HG02610 (cell line): ENCODE results near the gene ASCC3.
A peak's percentile ranks its signal among the peaks of the same experiment; 100 is the strongest.

Source experiments
- ATAC-seq: cut with Tn5 transposase; IDR thresholded peaks from one replicate; pipeline ENCODE4 v1.9.1; 2021; ENCODE audit warnings: mild to moderate bottlenecking, moderate library complexity; ENCODE audit not compliant: unreplicated experiment

The ASCC3 gene

GRCh38 chr6:100730001-100730980 lies 150.8 kb downstream of the ASCC3 start:
- no peak for ATAC-seq

GRCh38 chr6:100726666-100727065 lies 154.5 kb downstream of the ASCC3 start:
- no peak for ATAC-seq

- ATAC-seq = no peak
Observed at GRCh38 chr6:100724696-100725095, 156.4 kb downstream of the ASCC3 start.

GRCh38 chr6:100724222-100724621 lies 156.9 kb downstream of the ASCC3 start:
- ATAC-seq = no peak

GRCh38 chr6:100721256-100721655 lies 159.9 kb downstream of the ASCC3 start:
- ATAC-seq = no peak

GRCh38 chr6:100719883-100720682 lies 161.0 kb downstream of the ASCC3 start:
- peak; percentile 61 for ATAC-seq

GRCh38 chr6:100712997-100713396 lies 168.1 kb downstream of the ASCC3 start:
- no peak for ATAC-seq

- ATAC-seq = no peak
Observed at GRCh38 chr6:100706491-100706890, 174.6 kb downstream of the ASCC3 start.

GRCh38 chr6:100704961-100705360 lies 176.2 kb downstream of the ASCC3 start:
- ATAC-seq = no peak

GRCh38 chr6:100701728-100702127 lies 179.4 kb downstream of the ASCC3 start:
- no peak for ATAC-seq

GRCh38 chr6:100700009-100700408 lies 181.1 kb downstream of the ASCC3 start:
- ATAC-seq = no peak

- no peak for ATAC-seq
Observed at GRCh38 chr6:100695445-100695844, 185.7 kb downstream of the ASCC3 start.

GRCh38 chr6:100693249-100693927 lies 187.7 kb downstream of the ASCC3 start:
- ATAC-seq = no peak

- no peak for ATAC-seq
Observed at GRCh38 chr6:100691972-100692371, 189.2 kb downstream of the ASCC3 start.

- ATAC-seq = no peak
Observed at GRCh38 chr6:100686216-100686615, 194.9 kb downstream of the ASCC3 start.

- no peak for ATAC-seq
Observed at GRCh38 chr6:100685747-100686146, 195.4 kb downstream of the ASCC3 start.

GRCh38 chr6:100680163-100680562 lies 201.0 kb downstream of the ASCC3 start:
- ATAC-seq = no peak

- ATAC-seq = no peak
Observed at GRCh38 chr6:100678027-100678426, 203.1 kb downstream of the ASCC3 start.

GRCh38 chr6:100677240-100677639 lies 203.9 kb downstream of the ASCC3 start:
- ATAC-seq = no peak

- no peak for ATAC-seq
Observed at GRCh38 chr6:100673641-100674040, 207.5 kb downstream of the ASCC3 start.

GRCh38 chr6:100671740-100672139 lies 209.4 kb downstream of the ASCC3 start:
- ATAC-seq = no peak
